H54 (cell line): ENCODE data around the gene KAT6B.
"Not testable (repeated sequence)": the region's sequence is repeated elsewhere in the genome, so short reads cannot be mapped to it uniquely, and the experiment has no call there.

Experiments used
- DNase-seq: peaks from one replicate; pipeline ENCODE4 v3.0.0; 2011; ENCODE audit warnings: low spot score, mixed read lengths; ENCODE audit not compliant: insufficient read length
- FAIRE-seq: peaks from 3 replicates; lab custom pipeline; 2011; peaks lifted over from hg19 to GRCh38; lab: Jason Lieb, UNC
- POLR2A ChIP-seq: IDR thresholded peaks from 2 replicates; pipeline ENCODE4 v1.6.1; 2011; ENCODE audit warnings: low read depth, mild to moderate bottlenecking, low read length

Gene KAT6B

DNA sequence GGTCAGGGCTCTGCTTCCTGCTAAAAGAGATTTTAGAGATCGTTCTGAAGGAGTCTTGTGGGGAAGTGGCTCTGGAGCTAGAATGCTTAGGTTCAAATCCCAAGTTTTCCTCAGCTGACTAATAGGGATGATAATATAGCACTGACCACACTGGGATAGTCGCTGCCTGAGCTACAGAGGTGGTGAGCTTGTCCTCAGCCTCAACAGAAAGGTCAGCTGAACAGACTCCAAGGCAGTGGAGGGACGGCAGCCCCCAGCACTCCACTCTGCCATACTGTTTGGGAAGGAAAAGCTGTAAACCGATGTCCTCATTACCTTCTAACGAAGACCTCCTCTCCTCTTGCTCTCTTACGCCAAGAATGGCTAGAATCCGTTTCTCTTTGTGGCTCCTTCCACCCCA, 36.2 kb downstream of the KAT6B start:
- no peak for TF ChIP-seq POLR2A
- FAIRE-seq (peak; percentile 11), DNase-seq (no peak)

DNA sequence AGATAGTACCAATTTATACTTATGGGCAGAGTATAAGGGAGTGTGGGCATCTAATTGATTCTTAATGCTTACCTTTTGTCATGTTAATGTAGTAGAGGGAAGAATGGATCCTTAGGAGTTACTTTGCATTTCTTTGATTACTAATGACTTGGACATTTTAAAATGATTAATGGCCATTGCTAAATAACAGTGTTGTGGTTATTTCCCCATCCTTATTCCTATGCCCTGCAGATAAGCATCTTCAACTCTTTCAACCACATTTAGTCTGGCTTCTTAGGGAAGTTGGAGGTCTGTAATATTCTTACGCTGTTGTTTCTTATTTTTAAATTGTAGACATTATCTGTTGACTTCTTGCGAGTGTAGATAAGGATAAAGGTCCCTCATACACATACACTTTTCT, 37.2 kb downstream of the KAT6B start:
- no peak for TF ChIP-seq POLR2A
- DNase-seq, result no peak
- peak; percentile 57 for FAIRE-seq

- no peak for FAIRE-seq
- no peak for TF ChIP-seq POLR2A
- DNase-seq, result no peak
Measured at GRCh38 chr10:74867351-74867750, 41.0 kb downstream of the KAT6B start.

DNA sequence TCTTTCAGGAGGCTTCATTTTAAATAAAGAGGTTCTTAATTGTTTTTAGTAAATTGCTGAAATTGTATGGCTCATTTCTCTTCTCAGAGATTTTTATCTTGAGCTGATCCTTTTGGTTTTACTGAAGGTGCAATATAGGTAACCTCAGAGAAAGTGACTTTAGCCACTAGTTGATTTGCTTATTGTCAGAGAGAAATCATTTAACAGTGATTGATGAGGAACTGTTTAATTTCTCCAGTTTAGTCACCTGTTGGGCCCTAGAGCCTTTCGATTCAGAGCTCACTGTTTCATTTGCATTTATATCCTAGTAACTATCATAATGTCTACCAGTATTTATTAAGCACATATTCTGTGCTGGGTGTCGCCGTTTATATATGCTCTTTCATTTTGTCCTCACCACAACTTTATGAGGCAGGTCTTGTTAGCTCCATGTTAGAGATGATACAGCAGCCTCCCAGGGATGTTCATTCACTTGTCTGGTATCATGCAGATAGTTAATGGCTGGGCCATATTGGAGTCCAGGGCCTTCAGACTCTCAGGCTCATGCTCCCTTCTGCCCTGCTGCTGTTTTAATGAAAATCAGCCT, 42.1 kb downstream of the KAT6B start:
- DNase-seq (no peak), FAIRE-seq (peak; percentile 36)
- no peak for TF ChIP-seq POLR2A

DNA sequence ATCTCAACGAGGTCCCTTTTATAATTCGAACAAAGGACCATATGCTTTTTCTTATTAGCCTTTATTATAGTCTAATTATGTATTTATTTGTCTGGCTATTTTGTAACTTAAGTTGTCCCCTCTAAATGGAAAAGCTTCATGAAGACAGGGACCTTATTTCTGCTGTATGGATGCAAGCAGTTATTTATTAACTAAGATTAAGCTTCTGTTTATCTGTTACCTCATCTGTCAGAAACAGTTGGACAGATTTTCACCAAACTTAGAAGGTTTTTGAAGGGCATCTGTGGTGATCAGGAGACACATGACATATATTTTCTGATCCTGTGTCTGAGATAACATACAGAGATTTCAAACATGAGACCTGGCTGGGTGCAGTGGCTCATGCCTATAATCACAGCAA, 43.2 kb downstream of the KAT6B start:
- TF ChIP-seq POLR2A, result no peak
- no peak for DNase-seq
- no peak for FAIRE-seq

DNA sequence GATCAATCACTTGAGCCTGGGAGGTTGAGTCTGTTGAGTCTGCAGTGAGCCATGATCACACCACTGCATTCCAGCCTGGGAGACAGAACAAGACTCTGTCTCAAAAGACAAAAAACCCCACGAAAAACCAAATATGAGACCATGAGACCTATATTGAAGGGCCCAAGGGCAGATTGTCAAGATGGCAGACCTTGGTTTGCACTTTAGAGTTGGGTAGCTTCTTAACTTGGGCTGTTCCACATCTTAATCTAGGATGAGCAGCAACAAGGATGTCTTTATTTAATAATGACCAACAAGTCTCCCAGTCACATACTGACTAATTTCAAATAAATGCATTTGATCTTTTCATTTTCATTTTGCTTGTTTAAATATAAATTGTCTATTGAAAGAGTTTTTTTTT, 43.8 kb downstream of the KAT6B start:
- FAIRE-seq (no peak), DNase-seq (no peak)
- no peak for TF ChIP-seq POLR2A

GRCh38 chr10:74871595-74872382, 45.4 kb downstream of the KAT6B start:
- FAIRE-seq (no peak), DNase-seq (no peak)
- TF ChIP-seq POLR2A, result no peak

GRCh38 chr10:74873803-74874454, 47.5 kb downstream of the KAT6B start:
- FAIRE-seq, result no peak
- no peak for TF ChIP-seq POLR2A
- DNase-seq, result no peak

DNA sequence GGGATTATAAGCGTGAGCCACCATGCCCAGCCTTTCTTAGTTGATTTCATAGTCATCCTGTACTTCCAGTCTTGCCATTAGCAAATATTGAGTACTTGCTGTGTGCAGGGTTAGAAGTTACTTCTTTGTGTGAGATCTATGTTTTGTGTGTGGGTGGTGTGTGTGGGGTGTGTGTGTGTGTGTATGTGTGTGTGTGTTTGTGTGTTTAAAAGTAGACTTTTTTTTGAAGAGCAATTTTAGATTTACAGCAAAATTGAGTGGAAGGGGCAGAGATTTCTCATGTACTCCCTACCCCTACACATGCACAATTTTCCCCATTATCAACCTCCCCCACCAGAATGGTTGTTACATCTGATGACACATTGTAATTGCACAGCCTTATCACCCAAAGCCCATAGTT, 48.2 kb downstream of the KAT6B start:
- FAIRE-seq (no peak), DNase-seq (no peak)
- no peak for TF ChIP-seq POLR2A

GRCh38 chr10:74875068-74875467, 48.7 kb downstream of the KAT6B start:
- DNase-seq, result no peak
- FAIRE-seq, result no peak
- TF ChIP-seq POLR2A, result no peak

DNA sequence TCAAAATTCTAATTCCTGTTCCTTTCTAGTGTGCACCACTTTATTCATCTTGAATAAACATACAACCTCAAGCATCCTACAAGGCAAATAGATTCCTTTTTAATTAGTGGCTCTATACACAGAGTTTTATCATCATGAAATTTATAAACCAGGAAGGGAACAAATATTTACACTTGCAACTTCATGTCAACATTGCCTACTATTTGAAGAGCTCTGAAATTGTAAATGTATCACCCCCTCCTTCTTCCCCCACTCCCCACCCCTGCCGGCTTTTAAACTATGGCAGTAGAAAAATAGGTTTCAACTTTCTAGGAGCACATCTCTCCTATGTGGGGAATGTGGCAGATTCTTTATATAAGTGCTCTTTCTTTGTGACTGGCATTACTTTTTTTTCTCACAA, 49.6 kb downstream of the KAT6B start:
- no peak for FAIRE-seq
- no peak for TF ChIP-seq POLR2A
- DNase-seq, result no peak

GRCh38 chr10:74877054-74877453, 50.7 kb downstream of the KAT6B start:
- not testable (repeated sequence) for DNase-seq, FAIRE-seq

- no peak for DNase-seq
- peak; percentile 50 for FAIRE-seq
- no peak for TF ChIP-seq POLR2A
Measured at GRCh38 chr10:74877898-74878297, 51.5 kb downstream of the KAT6B start.

DNA sequence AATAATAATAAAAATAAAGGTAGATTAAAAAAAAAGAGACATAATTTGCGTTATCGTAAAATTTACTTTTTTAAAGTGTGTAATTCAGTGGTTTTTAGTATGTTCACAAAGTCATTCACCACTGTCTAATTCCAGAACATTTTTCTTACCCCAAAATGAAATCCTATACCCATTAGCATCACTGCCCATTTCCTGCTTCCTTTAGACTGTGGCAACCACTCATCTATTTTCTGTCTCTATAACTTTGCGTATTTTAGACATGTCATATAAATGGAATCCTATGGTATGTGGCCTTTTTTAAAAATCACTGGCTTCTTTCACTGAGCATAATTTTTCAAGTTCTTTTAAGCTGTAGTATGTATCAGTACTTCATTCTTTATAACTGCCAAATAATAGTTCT, 53.6 kb downstream of the KAT6B start:
- DNase-seq, result no peak
- no peak for TF ChIP-seq POLR2A

More for the DNA sequence above, 53.6 kb downstream of the KAT6B start:
- FAIRE-seq, result no peak
